K562 (cell line): ENCODE measurements around the gene SVBP. TPM values are rescaled to one million over a fixed set of nuclear protein-coding genes. Genes with fewer than 3 reads are reported as not detected.

Experiments
- ARID4B ChIP-seq: sonication (generic); formaldehyde crosslinking; IDR thresholded peaks from 2 replicates; pipeline ENCODE4 v1.8.0; 2022; ENCODE audit warnings: mild to moderate bottlenecking, missing genetic modification reagents
- BRD9 ChIP-seq: fragments of 450-650 bp; IDR thresholded peaks from 2 replicates; pipeline ENCODE4 v1.6.1; 2018; ENCODE audit warnings: low read depth; ENCODE audit not compliant: partially characterized antibody
- HDGF ChIP-seq: fragments of 450-650 bp; IDR thresholded peaks from 2 replicates; pipeline ENCODE4 v1.6.1; 2016
- HMGXB4 ChIP-seq: sonication (generic); formaldehyde crosslinking; IDR thresholded peaks from 2 replicates; pipeline ENCODE4 v1.8.1; 2023; ENCODE audit warnings: mild to moderate bottlenecking, missing genetic modification reagents
- SIN3B ChIP-seq: fragments of 450-650 bp; IDR thresholded peaks from 2 replicates; pipeline ENCODE4 v1.6.1; 2017; ENCODE audit warnings: low read depth, mild to moderate bottlenecking, moderate library complexity
- SNAPC5 ChIP-seq: fragments of 250-450 bp; sonication (Bioruptor Pico); IDR thresholded peaks from 2 replicates; pipeline ENCODE4 v1.8.0; 2021; ENCODE audit warnings: moderate library complexity, mild to moderate bottlenecking, inconsistent platforms
- SP2 ChIP-seq: IDR thresholded peaks from 2 replicates; pipeline ENCODE4 v1.6.1; 2011; ENCODE audit warnings: mild to moderate bottlenecking, low read depth, low read length, moderate library complexity; ENCODE audit not compliant: poor library complexity, severe bottlenecking; ENCODE audit errors: extremely low read depth
- SREBF2 ChIP-seq: sonication (generic); formaldehyde crosslinking; IDR thresholded peaks from 2 replicates; pipeline ENCODE4 v1.4.0; 2020; ENCODE audit warnings: mild to moderate bottlenecking, missing genetic modification reagents
- SRF ChIP-seq, 2 experiments: fragments of 250-450, 450-650 bp in 1 of 2; sonication (Bioruptor Pico) in 1 of 2; sonication (generic) in 1 of 2; formaldehyde crosslinking; IDR thresholded peaks; 2 replicates each; pipeline versions ENCODE4 v1.5.0 to v1.5.1; 2020 to 2022; ENCODE audit warnings: mild to moderate bottlenecking in 1 of 2, missing genetic modification reagents in 1 of 2
- SRSF3 ChIP-seq: fragments of 200-400 bp; formaldehyde crosslinking; IDR thresholded peaks from 2 replicates; pipeline ENCODE4 v1.6.1; 2016; ENCODE audit warnings: mild to moderate bottlenecking, low read length, moderate library complexity; ENCODE audit not compliant: insufficient read depth
- XRCC4 ChIP-seq: IDR thresholded peaks from one replicate; pipeline ENCODE4 v1.6.1; 2011; ENCODE audit not compliant: insufficient read depth, insufficient read length; ENCODE audit errors: extremely low read depth
- YBX1 ChIP-seq: fragments of 450-650 bp; IDR thresholded peaks from 2 replicates; pipeline ENCODE4 v1.7.1; 2016; ENCODE audit warnings: mild to moderate bottlenecking
- ZFP91 ChIP-seq: sonication (generic); formaldehyde crosslinking; IDR thresholded peaks from 2 replicates; pipeline ENCODE4 v1.8.0; 2022; ENCODE audit warnings: mild to moderate bottlenecking, missing genetic modification reagents
- ZHX1 ChIP-seq: fragments of 150-350 bp; conservative IDR thresholded peaks from 2 replicates; pipeline ENCODE4 v1.6.1; 2014; ENCODE audit warnings: low read length
- polyA plus RNA-seq, 8 experiments: library from polyadenylated mRNA; depleted of rRNA in 4 of 8; stranded (reverse) in 5 of 8; unstranded in 3 of 8; fragments of >200 nt; fragmentation: Nextera tagmentation in 2 of 8; fragmentation: Illumina TruSeq in 1 of 8; extraction: Ambion mirVana in 2 of 8; extraction: Trizol in 1 of 8; gene quantifications; 2 replicates each; pipeline versions ENCODE4 v1.2.1 to v1.2.3, GENCODE V29; 2011 to 2014; ENCODE audit warnings: inconsistent platforms in 1 of 8, missing spikeins in 1 of 8
- total RNA-seq, 7 experiments: library from RNA; depleted of rRNA in 6 of 7; stranded (reverse); fragments of >200 nt in 6 of 7; fragmentation: Illumina TruSeq in 2 of 7; extraction: Trizol in 2 of 7; gene quantifications; 2 replicates each; pipeline versions ENCODE4 v1.2.1 to v1.2.3, GENCODE V29; 2011 to 2021; ENCODE audit warnings: low replicate concordance in 1 of 7

SVBP gene
- total and polyA plus RNA-seq, 9 of the 15 experiments (the other 6 are each of a cell fraction or from before 2014, with no cell fraction given): 31.7 to 49.7 (median 40.0) TPM

GRCh38 chr1:42816585-42817439, at the start of gene SVBP, which contains the start of gene ERMAP (continued):
- TF ChIP-seq HMGXB4 (CRISPR knock-in tag): 0 out of 2 replicates have a peak, but pooled peaks have one; percentile 12
- peak; percentile 40; the same call in 1 of the 2 replicates for TF ChIP-seq ARID4B (CRISPR knock-in tag)
- no peak for TF ChIP-seq XRCC4
- TF ChIP-seq HDGF: no peak
- TF ChIP-seq ZHX1: 0 out of 2 replicates have a peak, but pooled peaks have one; percentile 37
- no peak for TF ChIP-seq SRSF3
- no peak for TF ChIP-seq BRD9
- TF ChIP-seq ZFP91 (CRISPR knock-in tag): no peak
- peak; percentile 21 to 26; a peak in 2 of 4 replicates for TF ChIP-seq SRF (CRISPR knock-in tag; IDR thresholded peaks at IDR 0.05)
- no peak for TF ChIP-seq SNAPC5 (CRISPR knock-in tag)
- 0 out of 2 replicates have a peak, but pooled peaks have one; percentile 33 for TF ChIP-seq SREBF2 (CRISPR knock-in tag)
- TF ChIP-seq SP2: no peak
- TF ChIP-seq YBX1: no peak
- peak; percentile 64; the same call in 1 of the 2 replicates for TF ChIP-seq SIN3B
